ENCODE measurements around the gene FOXRED1.

Gene FOXRED1

GRCh38 chr11:126310992-126311310, 42.0 kb downstream of the FOXRED1 start:
- DNase-seq (ENCODE audit: low read depth in 2 of 3, low spot score in 1 of 3): no peak

- no peak for DNase-seq (ENCODE audit: low read depth in 2 of 3, low spot score in 1 of 3)
Measured at GRCh38 chr11:126311401-126312291, 42.7 kb downstream of the FOXRED1 start.

GRCh38 chr11:126312961-126313360, 44.0 kb downstream of the FOXRED1 start:
- no peak for DNase-seq (ENCODE audit: low read depth in 2 of 3, low spot score in 1 of 3)

- no peak for DNase-seq (ENCODE audit: low read depth in 2 of 3, low spot score in 1 of 3)
Measured at GRCh38 chr11:126313826-126314225, 44.9 kb downstream of the FOXRED1 start.

GRCh38 chr11:126317432-126317755, 48.4 kb downstream of the FOXRED1 start:
- DNase-seq (ENCODE audit: low read depth in 2 of 3, low spot score in 1 of 3): no peak

- DNase-seq (ENCODE audit: low read depth in 2 of 3, low spot score in 1 of 3): no peak
Measured at GRCh38 chr11:126317756-126318573, 49.0 kb downstream of the FOXRED1 start.

GRCh38 chr11:126318574-126319373, 49.8 kb downstream of the FOXRED1 start:
- DNase-seq (ENCODE audit: low read depth in 2 of 3, low spot score in 1 of 3): no peak

GRCh38 chr11:126319374-126319740, 50.4 kb downstream of the FOXRED1 start:
- no peak for DNase-seq (ENCODE audit: low read depth in 2 of 3, low spot score in 1 of 3)

GRCh38 chr11:126322996-126323395, 54.0 kb downstream of the FOXRED1 start:
- no peak for DNase-seq (ENCODE audit: low read depth in 2 of 3, low spot score in 1 of 3)

- DNase-seq (ENCODE audit: low read depth in 2 of 3, low spot score in 1 of 3): no peak
Measured at GRCh38 chr11:126327281-126328000, 58.5 kb downstream of the FOXRED1 start.

Data from stimulated activated CD4-positive, alpha-beta T cell treated with anti-CD3 and anti-CD28 coated beads, Interleukin-12 subunit alpha, Interleukin-12 subunit beta, amount 100 ng/mL, for 48 hours (primary cell).